Anterior cingulate cortex (tissue), 58 donors: ENCODE results near the gene CCL19.
"Not testable (repeated sequence)": the region's sequence is repeated elsewhere in the genome, so short reads cannot be mapped to it uniquely, and the experiment has no call there.

ENCODE experiments used
- DNase-seq, 58 donors: peaks; one replicate each; lab custom pipeline; 2025; lab: John Stamatoyannopoulos, UW

The CCL19 gene

GRCh38 chr9:34690983-34691935 is at the start of gene CCL19:
CCL19 (minus strand) TSS chr9:34691276; CDS start chr9:34691139, 137 bp downstream.
- DNase-seq: peak in 1 of 58 donors; percentile 3

DNA sequence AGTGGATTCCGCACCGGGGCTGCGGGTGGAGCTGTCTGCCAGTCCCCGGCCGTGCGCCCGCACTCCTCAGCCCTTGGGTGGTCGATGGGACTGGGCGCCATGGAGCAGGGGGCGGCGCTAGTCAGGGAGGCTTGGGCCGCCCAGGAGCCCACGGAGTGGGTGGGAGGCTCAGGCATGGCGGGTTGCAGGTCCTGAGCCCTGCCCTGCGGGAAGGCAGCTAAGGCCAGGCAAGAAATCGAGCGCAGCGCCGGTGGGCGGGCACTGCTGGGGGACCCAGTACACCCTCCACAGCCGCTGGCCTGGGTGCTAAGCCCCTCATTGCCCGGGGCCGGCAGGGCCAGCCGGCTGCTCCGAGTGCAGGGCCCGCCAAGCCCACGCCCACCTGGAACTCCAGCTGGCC is 49.1 kb upstream of the CCL19 start:
- not testable (repeated sequence) for DNase-seq

DNA sequence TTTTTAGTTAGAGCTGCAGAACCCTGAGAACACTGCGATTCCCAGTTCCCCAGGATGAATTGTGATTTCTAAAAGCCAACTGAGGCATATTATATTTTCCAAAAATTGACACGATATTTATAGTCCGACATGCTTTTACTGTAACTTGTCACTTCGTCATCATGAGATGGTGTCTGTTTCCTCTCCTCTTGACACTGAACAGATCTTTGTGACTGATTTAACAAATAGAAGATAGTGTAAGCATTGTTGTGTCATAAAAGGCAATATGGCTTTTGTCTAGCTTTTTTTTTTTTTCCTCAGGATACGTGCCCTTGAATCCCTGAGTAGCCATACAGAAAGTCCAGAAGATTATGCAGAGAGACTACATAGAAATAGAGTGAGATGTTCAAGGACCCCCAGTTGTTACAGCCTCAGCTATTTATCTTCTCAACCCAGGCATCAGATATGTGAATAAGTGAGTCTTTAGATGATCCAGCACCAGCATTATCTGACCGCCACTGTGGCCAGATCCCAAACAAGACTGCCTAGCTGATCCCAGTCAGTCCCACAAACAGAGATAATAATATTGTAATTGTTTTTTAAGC is 46.7 kb upstream of the CCL19 start:
- no peak for DNase-seq

DNA sequence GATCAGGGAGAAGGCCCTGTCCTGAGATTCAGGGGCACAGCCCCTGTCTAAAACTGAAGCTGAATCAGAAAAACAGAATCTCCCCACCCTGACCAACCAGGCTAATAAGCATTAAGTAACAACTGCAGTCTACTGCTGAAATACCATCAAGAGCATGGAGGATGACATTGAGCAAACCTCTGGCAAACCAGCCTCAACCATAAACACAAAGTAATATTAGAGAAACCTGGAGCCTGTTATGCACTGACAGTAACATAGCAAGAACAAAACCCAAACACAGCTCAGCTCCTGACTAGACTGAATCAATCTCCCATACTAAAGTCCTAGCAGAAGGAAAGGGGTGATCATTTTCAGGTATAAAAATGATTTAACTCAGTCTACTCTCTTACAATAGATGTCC is 43.6 kb upstream of the CCL19 start:
- DNase-seq: no peak

- no peak for DNase-seq
Observed at GRCh38 chr9:34732886-34733285, 41.8 kb upstream of the CCL19 start.

DNA sequence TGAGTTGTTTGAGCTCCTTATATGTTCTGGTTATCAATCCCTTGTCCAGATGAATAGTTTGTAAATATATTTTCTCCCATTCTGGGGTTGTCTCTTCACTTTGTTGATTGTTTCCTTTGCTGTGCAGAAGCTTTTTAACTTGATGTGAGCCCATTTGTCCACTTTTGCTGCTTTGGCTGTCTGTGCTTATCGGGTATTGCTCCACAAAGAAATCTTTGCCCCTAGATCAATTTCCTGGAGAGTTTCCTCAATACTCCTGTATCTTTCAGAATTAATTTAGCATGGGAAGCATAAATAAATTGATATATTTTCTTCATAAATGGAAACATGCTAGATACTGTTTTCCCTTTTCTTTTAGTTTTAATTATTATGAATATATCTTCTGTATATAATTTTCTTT is 41.4 kb upstream of the CCL19 start:
- DNase-seq: no peak

GRCh38 chr9:34723141-34723540 is 32.1 kb upstream of the CCL19 start:
- DNase-seq: no peak

DNA sequence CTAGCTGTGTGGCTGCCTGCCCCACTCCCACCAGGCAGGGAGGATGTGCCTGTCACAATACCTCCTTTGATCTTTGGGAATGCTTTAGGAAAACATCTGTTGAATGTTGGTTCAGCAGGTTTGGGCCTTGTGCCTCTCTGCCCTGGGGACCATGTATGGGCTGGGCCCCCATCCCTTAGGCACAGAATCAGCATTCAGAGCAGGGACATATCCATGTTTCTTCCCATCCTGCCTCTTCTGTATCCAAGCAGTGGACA is 28.6 kb upstream of the CCL19 start:
- not testable (repeated sequence) for DNase-seq

GRCh38 chr9:34719021-34719768 is 28.1 kb upstream of the CCL19 start:
- no peak for DNase-seq

DNA sequence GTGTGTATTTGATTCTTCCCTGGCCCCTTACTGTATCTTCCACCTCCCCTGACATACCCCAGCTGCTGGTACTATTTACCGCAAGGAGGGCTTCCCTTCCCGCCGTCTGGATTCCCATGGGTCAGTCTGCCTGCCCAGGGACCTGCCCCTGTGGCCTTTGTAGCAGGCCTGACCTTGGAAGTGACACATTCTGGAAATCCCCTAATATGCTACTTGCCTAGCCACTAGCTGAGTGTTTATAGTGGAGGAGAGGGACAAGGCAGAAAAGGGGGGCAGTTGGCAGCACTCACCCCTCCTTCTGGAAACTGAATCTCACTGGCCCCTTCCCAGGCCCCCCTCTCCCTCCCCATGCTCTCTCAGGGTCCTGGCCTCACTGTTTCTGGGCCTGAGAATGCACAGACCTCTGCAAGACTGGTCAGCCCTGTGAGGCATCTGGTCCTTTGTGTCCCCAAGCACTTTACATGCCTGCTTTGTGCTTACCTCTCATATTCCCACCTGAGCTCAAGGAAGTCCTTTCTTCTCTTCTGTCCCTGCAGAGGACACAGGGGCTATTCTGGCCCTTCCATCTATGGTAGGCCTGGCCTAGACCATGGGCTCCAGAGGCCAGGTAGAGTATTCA is 27.0 kb upstream of the CCL19 start:
- no peak for DNase-seq

- DNase-seq: no peak
Observed at GRCh38 chr9:34716711-34717110, 25.6 kb upstream of the CCL19 start.

DNA sequence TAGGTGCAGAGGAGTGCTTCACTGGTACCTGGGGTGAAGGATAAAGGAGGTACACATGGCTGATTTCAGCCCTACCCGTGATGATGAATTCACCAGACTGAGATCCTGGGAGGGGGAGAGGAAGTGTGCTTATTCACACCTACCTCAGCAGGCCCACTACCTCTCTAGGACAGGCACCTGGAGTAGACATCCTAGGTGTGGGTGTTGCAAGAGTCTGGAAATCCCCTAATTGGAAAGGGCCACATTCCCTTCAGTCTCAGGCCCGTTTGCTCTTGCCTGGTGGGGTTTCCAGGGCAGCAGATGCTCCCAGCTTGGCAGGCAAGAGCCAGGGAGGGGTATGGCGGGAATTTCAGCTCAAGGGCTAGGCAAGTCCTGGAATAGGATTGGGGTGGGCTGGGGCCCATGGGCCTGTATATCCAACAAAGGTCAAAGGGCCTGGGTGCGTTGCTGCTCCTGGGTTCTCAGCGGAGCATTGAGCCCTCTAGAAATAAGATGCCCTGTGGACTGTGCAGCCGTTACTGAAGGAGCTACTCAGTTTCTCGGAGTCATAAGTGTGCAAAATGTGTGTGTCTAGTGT is 24.7 kb upstream of the CCL19 start:
- no peak for DNase-seq

DNA sequence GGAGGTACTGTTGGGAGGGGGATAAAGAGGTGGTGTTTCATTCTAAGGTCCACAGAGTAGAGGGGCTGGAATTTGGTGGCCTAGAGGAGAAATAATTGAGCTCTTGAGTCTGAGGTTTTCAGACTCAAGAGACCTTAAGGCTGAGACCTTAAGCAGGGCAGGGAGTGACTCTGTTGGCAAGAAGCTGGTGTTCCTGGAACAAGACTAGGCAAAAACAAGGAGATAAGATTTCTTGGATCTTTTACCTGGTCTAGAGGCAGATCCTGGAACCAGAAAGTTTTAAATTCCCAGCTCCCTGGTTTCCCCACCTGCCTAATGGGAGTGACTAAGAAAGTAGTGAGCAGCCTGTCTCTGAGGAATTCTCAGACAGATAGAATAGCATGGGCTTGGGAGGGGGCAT is 22.9 kb upstream of the CCL19 start:
- no peak for DNase-seq

- DNase-seq: no peak
Observed at GRCh38 chr9:34712140-34712539, 21.1 kb upstream of the CCL19 start.

GRCh38 chr9:34710023-34710422 is 18.9 kb upstream of the CCL19 start, which contains the start of gene CCL21:
CCL21 (minus strand) TSS chr9:34710136; CDS start chr9:34710066, 70 bp downstream.
- DNase-seq: no peak

- no peak for DNase-seq
Observed at GRCh38 chr9:34709196-34709978, 18.3 kb upstream of the CCL19 start.

GRCh38 chr9:34707130-34707529 is 16.1 kb upstream of the CCL19 start:
- no peak for DNase-seq

DNA sequence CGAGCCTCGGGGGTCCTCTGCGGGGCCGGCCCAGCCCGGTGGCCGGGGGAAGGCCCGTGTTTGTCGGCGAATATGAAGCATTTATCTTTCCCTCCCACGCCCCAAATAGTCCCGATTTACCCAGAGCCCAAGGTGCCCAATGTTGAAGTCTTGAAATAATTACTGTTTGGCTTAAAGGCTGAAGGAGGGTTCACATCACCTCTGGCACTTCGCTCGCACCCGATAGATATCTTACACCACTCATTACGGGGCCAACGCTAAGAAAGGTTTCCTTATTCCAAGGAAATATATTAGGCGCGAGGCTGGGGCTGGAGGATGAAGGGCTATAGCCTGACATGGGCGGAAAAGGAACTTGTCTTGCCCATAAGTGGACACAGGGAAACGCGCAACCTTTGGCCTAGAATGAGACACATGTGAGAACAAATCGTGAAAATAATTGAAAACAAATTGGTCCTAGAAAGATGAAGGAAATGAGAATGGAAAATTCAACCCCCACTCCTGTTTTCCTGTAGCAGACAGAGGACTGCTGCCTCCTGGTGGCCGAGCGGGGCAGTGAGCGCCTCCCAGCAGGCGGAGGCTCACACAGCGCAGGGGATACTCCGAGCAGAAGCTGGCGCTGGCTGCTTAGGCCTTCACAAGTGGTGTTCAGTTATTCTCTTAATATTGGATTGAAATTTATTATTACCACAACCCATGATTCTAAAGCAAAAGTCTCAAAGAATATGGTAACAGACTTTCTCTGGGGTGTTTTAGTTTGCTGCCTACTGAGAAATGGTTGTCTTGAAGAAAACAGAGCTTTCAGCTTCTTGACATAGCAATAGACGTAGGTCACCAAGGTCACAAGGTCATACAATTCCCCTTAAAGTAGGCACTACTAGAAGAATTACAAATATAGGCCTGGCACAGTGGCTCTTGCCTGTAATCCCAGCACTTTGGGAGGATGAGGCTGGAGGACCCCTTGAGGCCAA is 11.0 kb upstream of the CCL19 start:
- DNase-seq: peak in 57 of 58 donors; percentile 3 to 86 (median 70)
